HepG2 (cell line): ENCODE data around the gene CCDC170. TPM values are rescaled to one million over a fixed set of nuclear protein-coding genes. Genes with fewer than 3 reads are reported as not detected.
A peak's percentile ranks its signal among the peaks of the same experiment; 100 is the strongest.

Source experiments
- ATAC-seq: fragments of 200-7000 bp; cut with Tn5 transposase; 3 replicates; pipeline ENCODE4 v1.9.1; 2020; ENCODE audit warnings: mild to moderate bottlenecking, moderate library complexity
- BruUV-seq: library from RNA; stranded (reverse); fragments of 400-500 nt; replicated peaks from 2 replicates; lab custom pipeline; 2021; lab: Mats Ljungman, UMichigan
- CTCF ChIA-PET: fragments of 300-600 bp; formaldehyde crosslinking; extraction: SDS; loops from one replicate; lab custom pipeline; 2021; ENCODE audit warnings: low total read pairs, inconsistent platforms, low intra/inter-chr PET ratio; lab: Yijun Ruan, JAX
- POLR2A ChIA-PET: fragments of 350-600 bp; sonication (Branson Sonifier 250); formaldehyde crosslinking; loops from one replicate; lab custom pipeline; 2020; ENCODE audit warnings: antibody characterized with exemption, inconsistent platforms; lab: Yijun Ruan, JAX
- DNase-seq: peaks from one replicate; pipeline ENCODE4 v3.0.0-alpha.2; 2015; ENCODE audit warnings: low spot score
- FAIRE-seq: peaks from 3 replicates; lab custom pipeline; 2011; peaks lifted over from hg19 to GRCh38; lab: Jason Lieb, UNC
- H2AFZ ChIP-seq: one replicate; pipeline ENCODE4 v1.6.1; 2011; ENCODE audit warnings: low read length, inconsistent platforms
- H3K27ac ChIP-seq: fragments of 300-600 bp; 3 replicates; pipeline ENCODE4 v1.8.0; 2011; ENCODE audit warnings: mixed run types, mild to moderate bottlenecking, mixed read lengths, low read length, inconsistent platforms; ENCODE audit not compliant: insufficient read depth; ENCODE audit errors: extremely low read length
- H3K27me3 ChIP-seq, 2 experiments: fragments of 200-600 bp in 1 of 2; 2 replicates in 1 of 2; 3 replicates in 1 of 2; pipeline versions ENCODE4 v1.6.0 to v1.8.0; 2011; ENCODE audit warnings: low read length in 2 of 2, mild to moderate bottlenecking in 2 of 2, moderate library complexity in 2 of 2, inconsistent platforms in 1 of 2; ENCODE audit not compliant: insufficient read depth in 2 of 2, control insufficient read depth in 1 of 2
- H3K36me3 ChIP-seq, 2 experiments: fragments of 200-600 bp in 1 of 2; replicated peaks in 1 of 2; 2 replicates in 1 of 2; 3 replicates in 1 of 2; pipeline versions ENCODE4 v1.5.1 to v1.8.0; 2011; ENCODE audit warnings: low read length in 2 of 2, inconsistent platforms in 1 of 2; ENCODE audit not compliant: insufficient read depth in 2 of 2, control insufficient read depth in 1 of 2
- H3K4me1 ChIP-seq: 2 replicates; pipeline ENCODE4 v1.5.1; 2012; ENCODE audit warnings: low read length, inconsistent platforms; ENCODE audit not compliant: insufficient read depth
- H3K4me2 ChIP-seq: 2 replicates; pipeline ENCODE4 v1.6.0; 2011; ENCODE audit warnings: low read depth, low read length, inconsistent platforms
- H3K4me3 ChIP-seq, 3 experiments: fragments of 200-600 bp in 1 of 3; sonication (generic), shearing (Covaris generic) in 1 of 3; replicated peaks in 1 of 3; 2 replicates each; pipeline ENCODE4 v1.5.1; 2011 to 2016; ENCODE audit warnings: low read length in 3 of 3, inconsistent platforms in 2 of 3, low read depth in 2 of 3, mild to moderate bottlenecking in 2 of 3, control low read depth in 1 of 3, mixed read lengths in 1 of 3; ENCODE audit not compliant: insufficient read depth in 1 of 3
- H3K79me2 ChIP-seq: one replicate; pipeline ENCODE4 v1.6.1; 2011; ENCODE audit warnings: low read length, inconsistent platforms; ENCODE audit not compliant: insufficient read depth
- H3K9ac ChIP-seq: 2 replicates; pipeline ENCODE4 v1.6.0; 2011; ENCODE audit warnings: mild to moderate bottlenecking, low read depth, low read length, inconsistent platforms; ENCODE audit not compliant: insufficient read depth
- H3K9me3 ChIP-seq: 2 replicates; pipeline ENCODE4 v1.5.1; 2012; ENCODE audit warnings: mild to moderate bottlenecking, low read length
- H4K20me1 ChIP-seq: 2 replicates; pipeline ENCODE4 v1.6.0; 2011; ENCODE audit warnings: inconsistent platforms, mild to moderate bottlenecking, low read length, moderate library complexity; ENCODE audit not compliant: insufficient read depth
- HNF4A ChIP-seq: sonication (generic); formaldehyde crosslinking; IDR thresholded peaks from 2 replicates; pipeline ENCODE4 v1.4.0; 2020; ENCODE audit warnings: missing genetic modification reagents
- MAFF ChIP-seq: IDR thresholded peaks from 2 replicates; pipeline ENCODE4 v1.6.1; 2011; ENCODE audit warnings: low read depth, low read length, improper control_type of control experiment
- MAFK ChIP-seq, 2 experiments: IDR thresholded peaks in 1 of 2; conservative IDR thresholded peaks in 1 of 2; 2 replicates each; pipeline ENCODE4 v1.6.1; 2011; ENCODE audit warnings: improper control_type of control experiment in 2 of 2, low read length in 2 of 2
- NBN ChIP-seq: fragments of 450-650 bp; conservative IDR thresholded peaks from 2 replicates; pipeline ENCODE4 v1.6.1; 2017
- TBX2 ChIP-seq: sonication (generic); formaldehyde crosslinking; IDR thresholded peaks from 2 replicates; pipeline ENCODE4 v1.5.0; 2020; ENCODE audit warnings: missing genetic modification reagents, mild to moderate bottlenecking, borderline replicate concordance
- ZNF33B ChIP-seq: sonication (generic); formaldehyde crosslinking; IDR thresholded peaks from 2 replicates; pipeline ENCODE4 v1.5.1; 2020; ENCODE audit warnings: mild to moderate bottlenecking, missing genetic modification reagents
- ZNF614 ChIP-seq: IDR thresholded peaks from 2 replicates; pipeline ENCODE4 v1.6.1; 2018; ENCODE audit warnings: missing biosample characterization, missing genetic modification reagents, inconsistent platforms, borderline replicate concordance
- ZNF660 ChIP-seq: sonication (generic); formaldehyde crosslinking; IDR thresholded peaks from 2 replicates; pipeline ENCODE4 v1.5.1; 2020; ENCODE audit warnings: mild to moderate bottlenecking, low read depth, missing genetic modification reagents, borderline replicate concordance
- WGBS: methylation state at CpG from one replicate; pipeline ENCODE4 v1.1.6; 2017; ENCODE audit warnings: low lambda C conversion rate; 5-methylcytosine and 5-hydroxymethylcytosine counted together
- in situ Hi-C: cut with HindIII; loops from 2 replicates; pipeline ENCODE4 v1.10.0; 2017; ENCODE audit warnings: low pct_unique_long_range_greater_than_20kb; ENCODE audit not compliant: extremely low pct_ligation_motif_present
- intact Hi-C: fragments of 100-400 bp; cut with micrococcal nuclease; formaldehyde crosslinking; loops from one replicate; pipeline ENCODE4 v1.10.0; 2022; ENCODE audit not compliant: unreplicated experiment
- polyA plus RNA-seq, 8 experiments: library from polyadenylated mRNA; depleted of rRNA in 3 of 8; stranded (reverse) in 7 of 8; unstranded in 1 of 8; fragments of >200 nt; fragmentation: Illumina TruSeq in 4 of 8; extraction: Trizol in 4 of 8; gene quantifications; 2 replicates each; pipeline versions ENCODE4 v1.2.1 to v1.2.3, GENCODE V29; 2011 to 2016; ENCODE audit warnings: low read depth in 4 of 8, missing spikeins in 1 of 8, mixed read lengths in 1 of 8; ENCODE audit not compliant: insufficient read depth in 1 of 8
- total RNA-seq, 5 experiments: library from RNA; depleted of rRNA; stranded (reverse); fragments of >200 nt; fragmentation: Illumina TruSeq; extraction: Trizol; gene quantifications; 2 replicates each; pipeline ENCODE4 v1.2.3, GENCODE V29; 2016; ENCODE audit warnings: low read depth in 1 of 5
- TF ChIP-seq, protein P1 (sequence below): sonication (generic); formaldehyde crosslinking; IDR thresholded peaks from 2 replicates; pipeline ENCODE4 v1.5.0; 2020; ENCODE audit warnings: missing genetic modification reagents

CCDC170 gene
- total and polyA plus RNA-seq, 2 of the 13 experiments (the other 11 are each of a cell fraction or from before 2014, with no cell fraction given) = 0.90 to 5.1 TPM

DNA sequence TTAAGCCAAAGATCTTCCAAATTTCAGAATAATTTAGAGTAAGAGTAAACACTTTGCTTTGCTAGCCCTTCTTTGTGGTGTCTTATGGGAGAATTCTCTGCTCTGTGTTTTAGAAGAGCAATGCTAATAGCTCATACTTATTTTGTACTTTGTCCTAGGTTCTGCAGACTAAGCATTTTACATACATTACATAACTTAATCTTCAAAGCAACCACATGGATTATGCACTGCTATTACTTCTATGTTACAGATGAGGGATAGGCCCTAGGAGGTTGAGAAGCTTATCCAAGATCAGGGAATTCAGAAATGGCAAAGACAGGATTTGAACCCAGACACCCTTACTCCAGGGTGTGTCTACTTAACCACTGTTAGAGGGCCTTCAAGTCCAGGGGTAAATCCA is 9.8 kb upstream of the CCDC170 start:
- no TSS peak for BruUV-seq
- peaks cover 24% of the 10 kb centered on the region for H3K4me1 ChIP-seq
- no peak overlapping the region for H2AFZ ChIP-seq
- POLR2A ChIA-PET = no interaction called here
- FAIRE-seq = no peak
- no peaks in the 10 kb centered on the region for H3K36me3 ChIP-seq
- CTCF ChIA-PET = no interaction called here
- intact Hi-C loops = no loop called here
- no peak overlapping the region for H3K4me3 ChIP-seq
- H3K27me3 ChIP-seq = no peaks in the 10 kb centered on the region
- peak; percentile 41; the same call in 1 of the 3 replicates for ATAC-seq
- no peak overlapping the region for H3K4me2 ChIP-seq
- TF ChIP-seq MAFF (peak; percentile 97), HNF4A (CRISPR knock-in tag) (peak; percentile 49), MAFK (conservative IDR thresholded peaks at IDR 0.05 in 1 of 2, IDR thresholded peaks at IDR 0.05 in 1 of 2; ENCODE audit: low read length in 2 of 2) (peak; percentile 98 to 99), NBN (no peak), ZNF614 (CRISPR knock-in tag) (0 out of 2 replicates have a peak, but pooled peaks have one; percentile 17)
- TF ChIP-seq, protein P1, sequence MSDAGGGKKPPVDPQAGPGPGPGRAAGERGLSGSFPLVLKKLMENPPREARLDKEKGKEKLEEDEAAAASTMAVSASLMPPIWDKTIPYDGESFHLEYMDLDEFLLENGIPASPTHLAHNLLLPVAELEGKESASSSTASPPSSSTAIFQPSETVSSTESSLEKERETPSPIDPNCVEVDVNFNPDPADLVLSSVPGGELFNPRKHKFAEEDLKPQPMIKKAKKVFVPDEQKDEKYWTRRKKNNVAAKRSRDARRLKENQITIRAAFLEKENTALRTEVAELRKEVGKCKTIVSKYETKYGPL (CRISPR knock-in tag) = peak; percentile 76; the same call in 1 of the 2 replicates
- no peaks in the 10 kb centered on the region for H4K20me1 ChIP-seq
- peak; percentile 19 for DNase-seq
- no peaks in the 10 kb centered on the region for H3K79me2 ChIP-seq
- no peak overlapping the region for H3K27ac ChIP-seq
- no peaks in the 10 kb centered on the region for H3K9me3 ChIP-seq
- H3K9ac ChIP-seq = no peak overlapping the region
- in situ Hi-C loops = no loop called here

DNA sequence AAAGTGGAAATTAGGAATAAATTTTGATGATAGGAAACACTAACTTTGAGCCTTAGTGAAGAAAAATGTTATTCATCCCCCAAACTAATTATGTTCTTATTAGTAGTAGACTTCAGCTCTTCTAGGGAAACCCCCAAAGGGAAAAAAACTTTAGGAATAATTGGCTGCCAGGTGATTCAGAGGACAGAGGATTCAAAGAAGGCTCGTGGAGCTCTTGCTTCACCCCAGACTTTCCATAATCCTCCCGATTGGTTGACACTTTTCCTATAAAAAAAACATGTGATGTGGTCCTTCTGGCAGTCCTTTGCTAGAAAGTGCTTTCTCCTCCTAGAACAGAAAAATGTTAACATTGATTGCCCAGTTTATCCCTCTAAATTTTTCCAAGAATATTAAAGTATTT is 5.6 kb upstream of the CCDC170 start:
- intact Hi-C loops = no loop called here
- 73% methylated on average over 2 of the region's 2 CpGs for WGBS
- no peaks in the 10 kb centered on the region for H4K20me1 ChIP-seq
- no peak for DNase-seq
- no peak overlapping the region for H3K9ac ChIP-seq
- no peaks in the 10 kb centered on the region for H3K36me3 ChIP-seq
- H3K27ac ChIP-seq = no peak overlapping the region
- POLR2A ChIA-PET = no interaction called here
- H3K4me1 ChIP-seq = peaks cover 31% of the 10 kb centered on the region
- in situ Hi-C loops = no loop called here
- H3K4me3 ChIP-seq = no peak overlapping the region
- ATAC-seq = no peak
- no peaks in the 10 kb centered on the region; a peak in 1 of 5 replicates for H3K27me3 ChIP-seq
- no peak overlapping the region for H3K4me2 ChIP-seq
- CTCF ChIA-PET = no interaction called here
- BruUV-seq = no TSS peak
- FAIRE-seq = no peak
- H2AFZ ChIP-seq = no peak overlapping the region
- H3K79me2 ChIP-seq = no peaks in the 10 kb centered on the region
- TF ChIP-seq ZNF33B (CRISPR knock-in tag) = no peak
- TF ChIP-seq ZNF660 (CRISPR knock-in tag) = no peak
- no peak for TF ChIP-seq TBX2
- H3K9me3 ChIP-seq = no peaks in the 10 kb centered on the region
